HepG2 (cell line): ENCODE measurements around the gene SH3TC2. TPM values are rescaled to one million over a fixed set of nuclear protein-coding genes. Genes with fewer than 3 reads are reported as not detected.

Source experiments
- ATAC-seq: fragments of 200-7000 bp; cut with Tn5 transposase; 3 replicates; pipeline ENCODE4 v1.9.1; 2020; ENCODE audit warnings: mild to moderate bottlenecking, moderate library complexity
- BruUV-seq: library from RNA; stranded (reverse); fragments of 400-500 nt; replicated peaks from 2 replicates; lab custom pipeline; 2021; lab: Mats Ljungman, UMichigan
- CTCF ChIA-PET: fragments of 300-600 bp; formaldehyde crosslinking; extraction: SDS; loops from one replicate; lab custom pipeline; 2021; ENCODE audit warnings: low total read pairs, inconsistent platforms, low intra/inter-chr PET ratio; lab: Yijun Ruan, JAX
- POLR2A ChIA-PET: fragments of 350-600 bp; sonication (Branson Sonifier 250); formaldehyde crosslinking; loops from one replicate; lab custom pipeline; 2020; ENCODE audit warnings: antibody characterized with exemption, inconsistent platforms; lab: Yijun Ruan, JAX
- DNase-seq: peaks from one replicate; pipeline ENCODE4 v3.0.0-alpha.2; 2015; ENCODE audit warnings: low spot score
- FAIRE-seq: peaks from 3 replicates; lab custom pipeline; 2011; peaks lifted over from hg19 to GRCh38; lab: Jason Lieb, UNC
- H2AFZ ChIP-seq: one replicate; pipeline ENCODE4 v1.6.1; 2011; ENCODE audit warnings: low read length, inconsistent platforms
- H3K27ac ChIP-seq: fragments of 300-600 bp; 3 replicates; pipeline ENCODE4 v1.8.0; 2011; ENCODE audit warnings: mixed run types, mild to moderate bottlenecking, mixed read lengths, low read length, inconsistent platforms; ENCODE audit not compliant: insufficient read depth; ENCODE audit errors: extremely low read length
- H3K27me3 ChIP-seq, 2 experiments: fragments of 200-600 bp in 1 of 2; 2 replicates in 1 of 2; 3 replicates in 1 of 2; pipeline versions ENCODE4 v1.6.0 to v1.8.0; 2011; ENCODE audit warnings: low read length in 2 of 2, mild to moderate bottlenecking in 2 of 2, moderate library complexity in 2 of 2, inconsistent platforms in 1 of 2; ENCODE audit not compliant: insufficient read depth in 2 of 2, control insufficient read depth in 1 of 2
- H3K36me3 ChIP-seq, 2 experiments: fragments of 200-600 bp in 1 of 2; replicated peaks in 1 of 2; 2 replicates in 1 of 2; 3 replicates in 1 of 2; pipeline versions ENCODE4 v1.5.1 to v1.8.0; 2011; ENCODE audit warnings: low read length in 2 of 2, inconsistent platforms in 1 of 2; ENCODE audit not compliant: insufficient read depth in 2 of 2, control insufficient read depth in 1 of 2
- H3K4me1 ChIP-seq: 2 replicates; pipeline ENCODE4 v1.5.1; 2012; ENCODE audit warnings: low read length, inconsistent platforms; ENCODE audit not compliant: insufficient read depth
- H3K4me2 ChIP-seq: 2 replicates; pipeline ENCODE4 v1.6.0; 2011; ENCODE audit warnings: low read depth, low read length, inconsistent platforms
- H3K4me3 ChIP-seq, 3 experiments: fragments of 200-600 bp in 1 of 3; sonication (generic), shearing (Covaris generic) in 1 of 3; replicated peaks in 1 of 3; 2 replicates each; pipeline ENCODE4 v1.5.1; 2011 to 2016; ENCODE audit warnings: low read length in 3 of 3, inconsistent platforms in 2 of 3, low read depth in 2 of 3, mild to moderate bottlenecking in 2 of 3, control low read depth in 1 of 3, mixed read lengths in 1 of 3; ENCODE audit not compliant: insufficient read depth in 1 of 3
- H3K79me2 ChIP-seq: one replicate; pipeline ENCODE4 v1.6.1; 2011; ENCODE audit warnings: low read length, inconsistent platforms; ENCODE audit not compliant: insufficient read depth
- H3K9ac ChIP-seq: 2 replicates; pipeline ENCODE4 v1.6.0; 2011; ENCODE audit warnings: mild to moderate bottlenecking, low read depth, low read length, inconsistent platforms; ENCODE audit not compliant: insufficient read depth
- H3K9me3 ChIP-seq: 2 replicates; pipeline ENCODE4 v1.5.1; 2012; ENCODE audit warnings: mild to moderate bottlenecking, low read length
- H4K20me1 ChIP-seq: 2 replicates; pipeline ENCODE4 v1.6.0; 2011; ENCODE audit warnings: inconsistent platforms, mild to moderate bottlenecking, low read length, moderate library complexity; ENCODE audit not compliant: insufficient read depth
- CENPX ChIP-seq: sonication (generic); formaldehyde crosslinking; IDR thresholded peaks from 2 replicates; pipeline ENCODE4 v1.9.0; 2021; ENCODE audit warnings: mild to moderate bottlenecking, missing genetic modification reagents, moderate library complexity
- MBD4 ChIP-seq: IDR thresholded peaks from 2 replicates; pipeline ENCODE4 v1.6.1; 2012; ENCODE audit warnings: low read length, inconsistent platforms, borderline replicate concordance
- SMAD3 ChIP-seq: sonication (generic); formaldehyde crosslinking; IDR thresholded peaks from 2 replicates; pipeline ENCODE4 v1.4.0; 2020; ENCODE audit warnings: missing genetic modification reagents
- ZNF672 ChIP-seq: sonication (generic); formaldehyde crosslinking; IDR thresholded peaks from 2 replicates; pipeline ENCODE4 v1.8.1; 2022; ENCODE audit warnings: missing genetic modification reagents
- WGBS: methylation state at CpG from one replicate; pipeline ENCODE4 v1.1.6; 2017; ENCODE audit warnings: low lambda C conversion rate; 5-methylcytosine and 5-hydroxymethylcytosine counted together
- in situ Hi-C: cut with HindIII; loops from 2 replicates; pipeline ENCODE4 v1.10.0; 2017; ENCODE audit warnings: low pct_unique_long_range_greater_than_20kb; ENCODE audit not compliant: extremely low pct_ligation_motif_present
- intact Hi-C: fragments of 100-400 bp; cut with micrococcal nuclease; formaldehyde crosslinking; loops from one replicate; pipeline ENCODE4 v1.10.0; 2022; ENCODE audit not compliant: unreplicated experiment
- polyA plus RNA-seq, 8 experiments: library from polyadenylated mRNA; depleted of rRNA in 3 of 8; stranded (reverse) in 7 of 8; unstranded in 1 of 8; fragments of >200 nt; fragmentation: Illumina TruSeq in 4 of 8; extraction: Trizol in 4 of 8; gene quantifications; 2 replicates each; pipeline versions ENCODE4 v1.2.1 to v1.2.3, GENCODE V29; 2011 to 2016; ENCODE audit warnings: low read depth in 4 of 8, missing spikeins in 1 of 8, mixed read lengths in 1 of 8; ENCODE audit not compliant: insufficient read depth in 1 of 8
- total RNA-seq, 5 experiments: library from RNA; depleted of rRNA; stranded (reverse); fragments of >200 nt; fragmentation: Illumina TruSeq; extraction: Trizol; gene quantifications; 2 replicates each; pipeline ENCODE4 v1.2.3, GENCODE V29; 2016; ENCODE audit warnings: low read depth in 1 of 5

SH3TC2 gene
- total and polyA plus RNA-seq, 2 of the 13 experiments (the other 11 are each of a cell fraction or from before 2014, with no cell fraction given) = 0.34 to 0.71 TPM

- peaks cover 3% of the 10 kb centered on the region; the same call in 1 of the 2 replicates for H3K9me3 ChIP-seq
- H3K36me3 ChIP-seq = no peaks in the 10 kb centered on the region
- intact Hi-C loops = no loop called here
- in situ Hi-C loops = no loop called here
- no peak for DNase-seq
- H3K9ac ChIP-seq = no peak overlapping the region
- ChIA-PET CTCF (no interaction called here), POLR2A (no interaction called here)
- WGBS = 21% methylated on average over 1 of the region's 2 CpGs
- H3K4me2 ChIP-seq = no peak overlapping the region
- no peaks in the 10 kb centered on the region for H4K20me1 ChIP-seq
- no peaks in the 10 kb centered on the region for H3K4me1 ChIP-seq
- H3K27me3 ChIP-seq = no peaks in the 10 kb centered on the region
- no peak overlapping the region for H2AFZ ChIP-seq
- no peak overlapping the region for H3K27ac ChIP-seq
- BruUV-seq = no TSS peak
- no peaks in the 10 kb centered on the region for H3K79me2 ChIP-seq
- no peak overlapping the region for H3K4me3 ChIP-seq
- ATAC-seq = no peak
- FAIRE-seq = no peak
- no peak for TF ChIP-seq ZNF672 (CRISPR knock-in tag)
Measured at GRCh38 chr5:149094996-149095395, 32.1 kb upstream of the SH3TC2 start.

GRCh38 chr5:149093625-149094024 lies 30.8 kb upstream of the SH3TC2 start:
- Histone ChIP-seq H2AFZ (no peak overlapping the region), H3K4me1 (no peaks in the 10 kb centered on the region), H3K9me3 (no peaks in the 10 kb centered on the region), H3K36me3 (no peaks in the 10 kb centered on the region), H3K9ac (no peak overlapping the region), H3K27ac (no peak overlapping the region), H3K4me2 (no peak overlapping the region)
- CTCF ChIA-PET = no interaction called here
- WGBS = 0% methylated on average over 1 of the region's 2 CpGs
- no peak for FAIRE-seq
- no TSS peak for BruUV-seq
- no peak for ATAC-seq
- intact Hi-C loops = no loop called here
- TF ChIP-seq SMAD3 (CRISPR knock-in tag) (no peak), CENPX (CRISPR knock-in tag) (no peak), MBD4 (no peak)
- TF ChIP-seq, all 625 proteins: peak for 0
- no peak for DNase-seq
- Histone ChIP-seq H4K20me1 (no peaks in the 10 kb centered on the region), H3K79me2 (no peaks in the 10 kb centered on the region), H3K4me3 (no peak overlapping the region), H3K27me3 (no peaks in the 10 kb centered on the region)
- POLR2A ChIA-PET = no interaction called here
- in situ Hi-C loops = no loop called here
